Endothelial cell (in vitro differentiated cells): ENCODE measurements around the gene CMC2. TPM values are rescaled to one million over a fixed set of nuclear protein-coding genes. Genes with fewer than 3 reads are reported as not detected.

Experiments used
- DNase-seq: peaks from one replicate; pipeline ENCODE4 v3.0.0; 2021; ENCODE audit warnings: low spot score
- H3K27ac Mint-ChIP-seq: one replicate; pipeline ENCODE4 v1.8.0; 2021; ENCODE audit warnings: mixed read lengths, inconsistent platforms; ENCODE audit not compliant: unreplicated experiment
- H3K27me3 Mint-ChIP-seq: one replicate; pipeline ENCODE4 v1.8.0; 2021; ENCODE audit warnings: mild to moderate bottlenecking, moderate library complexity, mixed read lengths, inconsistent platforms; ENCODE audit not compliant: unreplicated experiment
- H3K36me3 Mint-ChIP-seq: one replicate; pipeline ENCODE4 v1.8.0; 2021; ENCODE audit warnings: mild to moderate bottlenecking, low read depth, mixed read lengths, inconsistent platforms; ENCODE audit not compliant: unreplicated experiment
- H3K4me1 Mint-ChIP-seq: one replicate; pipeline ENCODE4 v1.8.0; 2021; ENCODE audit warnings: mild to moderate bottlenecking, mixed read lengths, inconsistent platforms; ENCODE audit not compliant: unreplicated experiment
- H3K4me3 Mint-ChIP-seq: one replicate; pipeline ENCODE4 v1.8.0; 2021; ENCODE audit warnings: mild to moderate bottlenecking, mixed read lengths, inconsistent platforms; ENCODE audit not compliant: unreplicated experiment
- H3K9me3 Mint-ChIP-seq: one replicate; pipeline ENCODE4 v1.8.0; 2021; ENCODE audit warnings: mixed read lengths, inconsistent platforms; ENCODE audit not compliant: unreplicated experiment
- total RNA-seq: library from RNA; stranded (reverse); fragmentation: NEBNext Ultra II Directional; extraction: Animal tissue kit (Norgen Biotek cat#: 25700); gene quantifications from one replicate; pipeline ENCODE4 v1.2.1, GENCODE V29; 2021; ENCODE audit not compliant: unreplicated experiment
- TF ChIP-seq, protein P1 (sequence below): fragments of 200-600 bp; sonication (generic); IDR thresholded peaks from one replicate; pipeline ENCODE4 v1.5.0; 2021; ENCODE audit warnings: antibody characterized with exemption; ENCODE audit not compliant: unreplicated experiment

CMC2 gene
- total RNA-seq, 1 donor from 2014 or later: 51.1 TPM

DNA sequence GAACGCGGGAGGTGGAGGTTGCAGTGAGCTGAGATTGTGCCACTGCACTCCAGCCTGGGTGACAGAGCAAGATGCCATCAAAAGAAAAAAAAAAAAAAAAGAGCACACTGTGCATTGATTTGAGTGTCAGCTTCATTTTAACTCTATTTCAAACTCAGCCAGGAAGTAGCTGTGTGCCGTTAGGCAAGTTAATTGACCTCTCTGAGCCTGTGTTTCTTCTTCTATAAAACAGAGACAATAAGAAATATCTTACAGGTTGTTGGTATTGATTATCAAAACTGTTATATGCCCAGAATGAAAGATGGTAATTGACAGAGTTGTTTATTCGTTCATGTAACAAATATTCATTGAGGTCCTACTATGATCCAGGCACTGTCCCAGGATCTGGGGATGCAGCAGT, 83.3 kb downstream of the CMC2 start:
- no peaks in the 10 kb centered on the region for H3K9me3 Mint-ChIP-seq
- TF ChIP-seq, protein P1, sequence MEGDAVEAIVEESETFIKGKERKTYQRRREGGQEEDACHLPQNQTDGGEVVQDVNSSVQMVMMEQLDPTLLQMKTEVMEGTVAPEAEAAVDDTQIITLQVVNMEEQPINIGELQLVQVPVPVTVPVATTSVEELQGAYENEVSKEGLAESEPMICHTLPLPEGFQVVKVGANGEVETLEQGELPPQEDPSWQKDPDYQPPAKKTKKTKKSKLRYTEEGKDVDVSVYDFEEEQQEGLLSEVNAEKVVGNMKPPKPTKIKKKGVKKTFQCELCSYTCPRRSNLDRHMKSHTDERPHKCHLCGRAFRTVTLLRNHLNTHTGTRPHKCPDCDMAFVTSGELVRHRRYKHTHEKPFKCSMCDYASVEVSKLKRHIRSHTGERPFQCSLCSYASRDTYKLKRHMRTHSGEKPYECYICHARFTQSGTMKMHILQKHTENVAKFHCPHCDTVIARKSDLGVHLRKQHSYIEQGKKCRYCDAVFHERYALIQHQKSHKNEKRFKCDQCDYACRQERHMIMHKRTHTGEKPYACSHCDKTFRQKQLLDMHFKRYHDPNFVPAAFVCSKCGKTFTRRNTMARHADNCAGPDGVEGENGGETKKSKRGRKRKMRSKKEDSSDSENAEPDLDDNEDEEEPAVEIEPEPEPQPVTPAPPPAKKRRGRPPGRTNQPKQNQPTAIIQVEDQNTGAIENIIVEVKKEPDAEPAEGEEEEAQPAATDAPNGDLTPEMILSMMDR: no peak

More for the DNA sequence above, 83.3 kb downstream of the CMC2 start:
- Mint-ChIP-seq H3K27me3 (peaks cover 2% of the 10 kb centered on the region), H3K27ac (no peak overlapping the region), H3K4me3 (no peak overlapping the region), H3K36me3 (no peaks in the 10 kb centered on the region), H3K4me1 (no peaks in the 10 kb centered on the region)
- DNase-seq: no peak

Other genes with a start within 250 kb of the CMC2 start
- 26.6 TPM for gene CDYL2, start 202.3 kb downstream of the CMC2 start, total RNA-seq
- gene CENPN, start 329 bp upstream of the CMC2 start, total RNA-seq: 17.0 TPM
- 33.2 TPM for gene ATMIN, start 29.0 kb upstream of the CMC2 start, total RNA-seq
- 0.18 TPM for gene C16orf46, start 70.4 kb upstream of the CMC2 start, total RNA-seq
- 30.3 TPM for gene GCSH, start 89.5 kb upstream of the CMC2 start, total RNA-seq
- not detected for gene BCO1, start 231.8 kb upstream of the CMC2 start, total RNA-seq